PC-3 (cell line): Measurements from ENCODE around the gene C11orf86. TPM values are rescaled to one million over a fixed set of nuclear protein-coding genes. Genes with fewer than 3 reads are reported as not detected.
A peak's percentile ranks its signal among the peaks of the same experiment; 100 is the strongest.

Experiments used
- ATAC-seq: fragments of 200-7000 bp; cut with Tn5 transposase; 2 replicates; pipeline ENCODE4 v1.9.1; 2020; ENCODE audit warnings: mild to moderate bottlenecking, moderate library complexity
- BruUV-seq: library from RNA; stranded (reverse); fragments of 400-500 nt; replicated peaks from 2 replicates; lab custom pipeline; 2021; lab: Mats Ljungman, UMichigan
- CTCF ChIA-PET: fragments of 300-600 bp; sonication (Branson Sonifier 250); formaldehyde crosslinking; loops from one replicate; lab custom pipeline; 2022; ENCODE audit warnings: antibody characterized with exemption; lab: Charles Lee
- POLR2A ChIA-PET: fragments of 300-600 bp; sonication (Branson Sonifier 250); formaldehyde crosslinking; loops from one replicate; lab custom pipeline; 2022; ENCODE audit warnings: antibody characterized with exemption; ENCODE audit not compliant: unreplicated experiment; lab: Charles Lee
- DNase-seq: peaks from one replicate; pipeline ENCODE4 v3.0.0-alpha.2; 2015
- H2AFZ ChIP-seq: fragments of 300-600 bp; sonication (generic); 2 replicates; pipeline ENCODE4 v1.6.0; 2016; ENCODE audit warnings: antibody characterized with exemption, low read length
- H3F3A ChIP-seq: fragments of 300-600 bp; sonication (generic); one replicate; pipeline ENCODE4 v1.6.0; 2017; ENCODE audit warnings: antibody characterized with exemption, low read length, control low read depth, mild to moderate bottlenecking; ENCODE audit not compliant: unreplicated experiment
- H3K27ac ChIP-seq: fragments of 300-600 bp; sonication (generic); 2 replicates; pipeline ENCODE4 v1.5.1; 2016; ENCODE audit warnings: mild to moderate bottlenecking, low read length
- H3K27me3 ChIP-seq: fragments of 300-600 bp; sonication (generic); 2 replicates; pipeline ENCODE4 v1.6.1; 2016; ENCODE audit warnings: low read length, mixed read lengths
- H3K36me3 ChIP-seq: fragments of 300-600 bp; sonication (generic); 2 replicates; pipeline ENCODE4 v1.6.1; 2016; ENCODE audit warnings: low read depth, mixed run types, low read length, mixed read lengths
- H3K4me1 ChIP-seq: fragments of 300-600 bp; sonication (generic); 2 replicates; pipeline ENCODE4 v1.5.1; 2016; ENCODE audit warnings: low read length; ENCODE audit not compliant: insufficient read depth
- H3K4me2 ChIP-seq: fragments of 300-600 bp; sonication (generic); 2 replicates; pipeline ENCODE4 v1.6.0; 2016; ENCODE audit warnings: low read length
- H3K4me3 ChIP-seq: fragments of 300-600 bp; sonication (generic); 2 replicates; pipeline ENCODE4 v1.5.1; 2016; ENCODE audit warnings: mild to moderate bottlenecking, low read length, mixed read lengths
- H3K79me2 ChIP-seq: fragments of 300-600 bp; sonication (generic); 2 replicates; pipeline ENCODE4 v1.6.1; 2017; ENCODE audit warnings: low read length, mixed read lengths
- H3K9ac ChIP-seq: fragments of 300-600 bp; sonication (generic); 2 replicates; pipeline ENCODE4 v1.6.0; 2016; ENCODE audit warnings: mild to moderate bottlenecking, low read length
- H3K9me2 ChIP-seq: fragments of 300-600 bp; sonication (generic); replicated peaks from 2 replicates; pipeline ENCODE4 v1.6.1; 2016; ENCODE audit warnings: mixed run types, low read length, mixed read lengths
- H3K9me3 ChIP-seq: fragments of 300-600 bp; sonication (generic); 2 replicates; pipeline ENCODE4 v1.6.1; 2016; ENCODE audit warnings: low read length, mixed read lengths
- H4K20me1 ChIP-seq: fragments of 300-600 bp; sonication (generic); 2 replicates; pipeline ENCODE4 v1.6.1; 2016; ENCODE audit warnings: low read length, mixed read lengths
- CTCF ChIP-seq: fragments of 300-600 bp; sonication (generic); conservative IDR thresholded peaks from 2 replicates; pipeline ENCODE4 v1.5.1; 2017; ENCODE audit warnings: antibody characterized with exemption, low read depth, mild to moderate bottlenecking, low read length
- EZH2 ChIP-seq: fragments of 300-600 bp; sonication (generic); IDR thresholded peaks from one replicate; pipeline ENCODE4 v1.6.1; 2017; ENCODE audit warnings: antibody characterized with exemption, mild to moderate bottlenecking, low read length; ENCODE audit not compliant: unreplicated experiment
- EZH2phosphoT487 ChIP-seq: fragments of 300-600 bp; sonication (generic); IDR thresholded peaks from 2 replicates; pipeline ENCODE4 v1.6.1; 2018; ENCODE audit warnings: mild to moderate bottlenecking, antibody characterized with exemption, low read length, borderline replicate concordance
- intact Hi-C: fragments of 100-400 bp; cut with micrococcal nuclease; formaldehyde crosslinking; loops from 2 replicates; pipeline ENCODE4 v1.9.0; 2023
- total RNA-seq: library from RNA; depleted of rRNA; stranded (reverse); fragments of >200 nt; gene quantifications from 2 replicates; pipeline ENCODE4 v1.2.3, GENCODE V29; 2014

The C11orf86 gene
- total RNA-seq, 1 experiment from 2014 or later: not detected

GRCh38 chr11:66966351-66966750 is 8.8 kb upstream of the C11orf86 start:
- Histone ChIP-seq H2AFZ (no peak overlapping the region), H3F3A (no peaks in the 10 kb centered on the region), H3K9ac (no peak overlapping the region), H4K20me1 (no peaks in the 10 kb centered on the region), H3K27me3 (no peaks in the 10 kb centered on the region), H3K9me3 (no peaks in the 10 kb centered on the region), H3K27ac (no peak overlapping the region), H3K4me1 (peaks cover 32% of the 10 kb centered on the region), H3K36me3 (no peaks in the 10 kb centered on the region), H3K79me2 (no peaks in the 10 kb centered on the region), H3K9me2 (no peaks in the 10 kb centered on the region), H3K4me3 (no peak overlapping the region), H3K4me2 (no peak overlapping the region)
- intact Hi-C loops: loop anchor here (5.0 kb wide), 1 partner anchor 74 kb away; no protein-coding TSS in a partner anchor
- POLR2A ChIA-PET: no interaction called here
- no peak for DNase-seq
- no TSS peak for BruUV-seq
- TF ChIP-seq CTCF (no peak), EZH2 (no peak), EZH2phosphoT487 (no peak)
- ATAC-seq: no peak
- CTCF ChIA-PET: no interaction called here

GRCh38 chr11:66967670-66968425 is 7.3 kb upstream of the C11orf86 start:
- POLR2A ChIA-PET: no interaction called here
- H4K20me1 ChIP-seq: no peaks in the 10 kb centered on the region
- H3K9ac ChIP-seq: peak overlapping the region; percentile 29; the same call in 1 of the 2 replicates
- peak overlapping the region; percentile 82 for H3K27ac ChIP-seq
- BruUV-seq: no TSS peak
- H3K79me2 ChIP-seq: no peaks in the 10 kb centered on the region
- intact Hi-C loops: loop anchor here (5.0 kb wide), 1 partner anchor 76 kb away; no protein-coding TSS in a partner anchor
- H3K9me3 ChIP-seq: no peaks in the 10 kb centered on the region
- CTCF ChIA-PET: no interaction called here
- H3F3A ChIP-seq: no peaks in the 10 kb centered on the region
- no peaks in the 10 kb centered on the region for H3K27me3 ChIP-seq
- ATAC-seq (peak; percentile 69), DNase-seq (peak; percentile 94)
- no peak overlapping the region for H3K4me3 ChIP-seq
- no peak overlapping the region for H2AFZ ChIP-seq
- H3K4me2 ChIP-seq: peak overlapping the region; percentile 32
- TF ChIP-seq CTCF (no peak), EZH2phosphoT487 (no peak), EZH2 (no peak)
- no peaks in the 10 kb centered on the region for H3K36me3 ChIP-seq
- no peaks in the 10 kb centered on the region for H3K9me2 ChIP-seq
- H3K4me1 ChIP-seq: peaks cover 40% of the 10 kb centered on the region

- peaks cover 40% of the 10 kb centered on the region for H3K4me1 ChIP-seq
- TF ChIP-seq EZH2 (no peak), EZH2phosphoT487 (no peak), CTCF (no peak)
- no peak for ATAC-seq
- no peaks in the 10 kb centered on the region for H4K20me1 ChIP-seq
- no peak overlapping the region for H3K4me3 ChIP-seq
- H3K9me2 ChIP-seq: no peaks in the 10 kb centered on the region
- H3K27ac ChIP-seq: peak overlapping the region; percentile 94
- ChIA-PET POLR2A (no interaction called here), CTCF (no interaction called here)
- H3F3A ChIP-seq: no peaks in the 10 kb centered on the region
- no peak overlapping the region for H2AFZ ChIP-seq
- intact Hi-C loops: loop anchor here (1.0 to 5.0 kb wide), 2 partner anchors 13 to 77 kb away; no protein-coding TSS in a partner anchor
- H3K9me3 ChIP-seq: no peaks in the 10 kb centered on the region
- DNase-seq: no peak
- H3K79me2 ChIP-seq: no peaks in the 10 kb centered on the region
- peak overlapping the region; percentile 46 for H3K9ac ChIP-seq
- no peaks in the 10 kb centered on the region for H3K27me3 ChIP-seq
- H3K4me2 ChIP-seq: peak overlapping the region; percentile 62
- no TSS peak for BruUV-seq
- H3K36me3 ChIP-seq: no peaks in the 10 kb centered on the region
Measured at GRCh38 chr11:66969584-66970225, 5.4 kb upstream of the C11orf86 start.
